Neutrophil (primary cell): ENCODE measurements around the gene LGALS3BP.
"Not testable (repeated sequence)": the region's sequence is repeated elsewhere in the genome, so short reads cannot be mapped to it uniquely, and the experiment has no call there.

Experiments used
- H3K27ac ChIP-seq: fragments of 200-600 bp; sonication (generic); 2 replicates; pipeline ENCODE4 v1.5.1; 2016; ENCODE audit warnings: mild to moderate bottlenecking, moderate library complexity
- H3K27me3 ChIP-seq: fragments of 200-600 bp; sonication (generic); 2 replicates; pipeline ENCODE4 v1.6.0; 2016; ENCODE audit warnings: mild to moderate bottlenecking
- H3K36me3 ChIP-seq: fragments of 200-600 bp; sonication (generic); 2 replicates; pipeline ENCODE4 v1.5.1; 2017
- H3K4me1 ChIP-seq, 2 experiments: fragments of 200-600 bp in 1 of 2; sonication (generic) in 1 of 2; 1 replicate in 1 of 2; 2 replicates in 1 of 2; pipeline versions ENCODE4 v1.5.1 to v1.6.1; 2013 to 2016; ENCODE audit warnings: low read depth in 1 of 2, low read length in 1 of 2, mild to moderate bottlenecking in 1 of 2, moderate library complexity in 1 of 2; ENCODE audit not compliant: control insufficient read depth in 1 of 2, insufficient read depth in 1 of 2
- H3K4me3 ChIP-seq, 2 experiments: fragments of 200-600 bp in 1 of 2; sonication (generic) in 1 of 2; 1 replicate in 1 of 2; 2 replicates in 1 of 2; pipeline ENCODE4 v1.5.1; 2013 to 2016; ENCODE audit warnings: low read depth in 1 of 2, low read length in 1 of 2, mild to moderate bottlenecking in 1 of 2, moderate library complexity in 1 of 2
- H3K9me3 ChIP-seq: fragments of 200-600 bp; sonication (generic); 2 replicates; pipeline ENCODE4 v1.5.1; 2016
- TF ChIP-seq, protein P1 (sequence below): fragments of 200-600 bp; sonication (generic); IDR thresholded peaks from 2 replicates; pipeline ENCODE4 v1.5.1; 2016; ENCODE audit warnings: antibody characterized with exemption

The LGALS3BP gene

DNA sequence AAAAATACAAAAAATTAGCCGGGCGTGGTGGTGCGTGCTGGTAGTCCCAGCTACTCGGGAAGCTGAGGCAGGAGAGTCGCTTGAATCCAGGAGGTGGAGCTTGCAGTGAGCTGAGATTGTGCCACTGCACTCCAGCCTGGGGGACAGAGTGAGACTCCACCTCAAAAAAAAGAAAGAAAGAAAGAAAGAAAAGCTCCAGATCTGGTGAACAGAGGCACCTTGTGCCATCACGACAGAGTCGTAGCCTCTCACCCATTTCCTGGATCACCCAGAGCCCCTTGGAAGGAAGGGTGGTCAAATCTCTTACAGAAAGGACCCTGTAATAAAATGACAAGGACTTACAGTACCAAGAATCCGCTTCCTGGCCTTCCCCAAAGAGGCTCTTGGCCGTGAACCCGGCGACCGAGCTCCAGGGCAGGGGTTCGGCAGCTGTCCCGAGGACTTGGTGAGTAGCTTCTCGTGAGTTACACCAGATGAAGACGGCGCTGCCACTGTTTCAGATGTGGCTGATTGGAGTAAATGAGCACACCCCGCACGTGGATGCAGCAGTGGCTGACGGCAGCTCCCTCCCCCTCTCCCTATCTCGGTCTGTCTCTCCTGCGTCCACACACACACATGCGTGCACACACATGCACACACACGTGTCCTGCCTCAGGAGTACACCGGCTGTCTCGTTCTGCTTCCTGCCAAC, 13.5 kb downstream of the LGALS3BP start:
- TF ChIP-seq, protein P1, sequence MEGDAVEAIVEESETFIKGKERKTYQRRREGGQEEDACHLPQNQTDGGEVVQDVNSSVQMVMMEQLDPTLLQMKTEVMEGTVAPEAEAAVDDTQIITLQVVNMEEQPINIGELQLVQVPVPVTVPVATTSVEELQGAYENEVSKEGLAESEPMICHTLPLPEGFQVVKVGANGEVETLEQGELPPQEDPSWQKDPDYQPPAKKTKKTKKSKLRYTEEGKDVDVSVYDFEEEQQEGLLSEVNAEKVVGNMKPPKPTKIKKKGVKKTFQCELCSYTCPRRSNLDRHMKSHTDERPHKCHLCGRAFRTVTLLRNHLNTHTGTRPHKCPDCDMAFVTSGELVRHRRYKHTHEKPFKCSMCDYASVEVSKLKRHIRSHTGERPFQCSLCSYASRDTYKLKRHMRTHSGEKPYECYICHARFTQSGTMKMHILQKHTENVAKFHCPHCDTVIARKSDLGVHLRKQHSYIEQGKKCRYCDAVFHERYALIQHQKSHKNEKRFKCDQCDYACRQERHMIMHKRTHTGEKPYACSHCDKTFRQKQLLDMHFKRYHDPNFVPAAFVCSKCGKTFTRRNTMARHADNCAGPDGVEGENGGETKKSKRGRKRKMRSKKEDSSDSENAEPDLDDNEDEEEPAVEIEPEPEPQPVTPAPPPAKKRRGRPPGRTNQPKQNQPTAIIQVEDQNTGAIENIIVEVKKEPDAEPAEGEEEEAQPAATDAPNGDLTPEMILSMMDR = no peak
- Histone ChIP-seq H3K27me3 (no peaks in the 10 kb centered on the region), H3K4me3 (no peak overlapping the region), H3K36me3 (no peaks in the 10 kb centered on the region), H3K9me3 (no peaks in the 10 kb centered on the region), H3K4me1 (peaks cover 3 to 4% of the 10 kb centered on the region in 2 experiments), H3K27ac (no peak overlapping the region)

DNA sequence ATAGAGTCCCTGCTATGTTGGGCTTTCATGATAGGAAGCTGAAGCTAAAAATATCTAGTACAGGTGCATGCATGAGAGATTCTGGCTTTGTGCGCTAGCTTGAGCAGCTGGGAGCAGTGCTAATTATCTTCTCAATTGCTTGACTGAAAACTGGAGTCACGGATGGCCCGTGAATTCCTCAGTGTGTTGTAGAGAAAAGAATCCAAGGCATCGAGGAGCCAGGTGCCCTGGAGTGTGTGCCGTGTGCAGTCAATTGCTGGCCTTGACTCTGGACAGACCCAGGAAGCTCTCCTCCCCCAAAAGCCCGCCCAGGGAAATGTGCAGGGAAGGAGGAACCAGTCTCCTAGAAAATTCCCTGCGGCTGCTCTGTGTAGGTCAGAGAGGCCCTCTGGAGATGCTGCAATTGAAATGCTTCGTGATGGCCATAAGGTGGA, 14.2 kb downstream of the LGALS3BP start:
- no peak overlapping the region for H3K4me3 ChIP-seq
- no peaks in the 10 kb centered on the region for H3K36me3 ChIP-seq
- TF ChIP-seq, protein P1 = no peak
- H3K27ac ChIP-seq = no peak overlapping the region
- H3K27me3 ChIP-seq = no peaks in the 10 kb centered on the region
- peaks cover 0 to 3% of the 10 kb centered on the region in 2 experiments for H3K4me1 ChIP-seq
- no peaks in the 10 kb centered on the region for H3K9me3 ChIP-seq

DNA sequence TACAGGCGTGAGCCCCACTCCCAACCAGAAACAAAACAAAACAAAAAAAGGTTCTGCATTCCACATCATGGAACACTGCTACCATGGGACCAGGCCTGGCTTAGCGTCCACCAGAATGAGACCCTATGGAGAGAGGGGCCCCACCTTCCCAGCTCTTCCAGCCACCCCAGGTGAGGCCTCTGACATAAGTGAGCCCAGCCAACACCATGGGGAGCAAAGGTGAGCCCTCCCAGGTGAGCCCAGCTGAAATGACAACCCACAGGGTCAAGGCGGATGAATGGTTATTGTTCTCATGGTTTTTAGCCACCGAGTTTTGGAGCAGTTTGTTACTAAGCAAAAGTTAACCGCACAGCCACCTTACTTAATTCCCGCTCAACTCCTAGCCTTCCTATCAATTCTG, 16.3 kb downstream of the LGALS3BP start:
- Histone ChIP-seq H3K4me1 (peaks cover 0 to 3% of the 10 kb centered on the region in 2 experiments), H3K9me3 (no peaks in the 10 kb centered on the region), H3K27me3 (no peaks in the 10 kb centered on the region), H3K36me3 (no peaks in the 10 kb centered on the region), H3K27ac (no peak overlapping the region), H3K4me3 (no peak overlapping the region)
- TF ChIP-seq, protein P1 = no peak

DNA sequence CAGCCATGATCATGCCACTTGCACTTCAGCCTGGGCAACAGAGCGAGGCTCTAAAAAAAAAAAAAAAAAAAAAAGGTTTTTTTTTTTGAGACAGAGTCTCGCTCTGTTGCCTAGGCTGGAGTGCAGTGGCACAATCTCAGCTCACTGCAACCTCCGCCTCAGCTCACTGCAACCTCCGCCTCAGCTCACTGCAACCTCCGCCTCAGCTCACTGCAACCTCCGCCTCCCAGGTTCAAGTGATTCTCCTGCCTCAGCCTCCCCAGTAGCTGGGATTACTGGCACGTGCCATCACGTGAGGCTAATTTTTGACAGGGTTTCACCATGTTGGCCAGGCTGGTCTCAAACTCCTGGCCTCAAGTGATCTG, 16.8 kb downstream of the LGALS3BP start:
- not testable (repeated sequence) for H3K4me3 ChIP-seq, H3K27ac ChIP-seq, H3K36me3 ChIP-seq

DNA sequence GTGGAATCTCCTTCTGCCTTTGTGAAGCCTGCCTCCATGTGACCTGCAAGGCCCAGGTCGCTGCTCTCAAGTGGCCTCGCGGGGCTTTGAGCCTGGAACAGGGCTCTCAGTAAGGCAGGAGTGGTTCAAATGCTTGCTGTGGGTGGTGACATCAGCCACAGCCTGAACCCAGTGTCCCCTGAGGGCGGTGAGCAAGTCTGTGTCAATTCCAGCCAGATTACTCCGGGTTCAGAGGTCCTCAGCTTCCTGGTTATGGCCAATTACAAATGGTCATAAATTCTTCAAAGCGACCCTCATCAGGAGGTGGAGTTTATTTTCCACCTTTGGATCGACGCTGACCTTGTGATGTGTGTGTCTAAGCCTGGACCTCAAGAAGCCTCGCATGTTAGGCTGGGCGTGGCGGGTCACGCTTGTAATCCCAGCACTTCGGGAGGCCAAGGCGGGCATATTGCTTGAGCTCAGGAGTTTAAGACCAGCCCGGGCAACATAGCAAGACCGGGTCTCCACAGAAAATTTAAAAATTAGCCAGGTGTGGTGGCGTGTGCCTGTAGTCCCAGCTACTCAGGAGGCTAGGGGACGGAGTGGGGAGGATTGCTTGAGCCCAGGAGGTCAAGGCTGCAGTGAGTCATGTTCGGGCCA, 17.3 kb downstream of the LGALS3BP start:
- no peaks in the 10 kb centered on the region for H3K36me3 ChIP-seq
- H3K27ac ChIP-seq = no peak overlapping the region
- TF ChIP-seq, protein P1 = no peak
- H3K4me3 ChIP-seq = no peak overlapping the region
- no peaks in the 10 kb centered on the region for H3K9me3 ChIP-seq
- H3K4me1 ChIP-seq = peaks cover 0 to 3% of the 10 kb centered on the region in 2 experiments
- no peaks in the 10 kb centered on the region for H3K27me3 ChIP-seq

More for the DNA sequence above, 16.8 kb downstream of the LGALS3BP start:
- not testable (repeated sequence) for H3K4me1 ChIP-seq, H3K27me3 ChIP-seq, H3K9me3 ChIP-seq

DNA sequence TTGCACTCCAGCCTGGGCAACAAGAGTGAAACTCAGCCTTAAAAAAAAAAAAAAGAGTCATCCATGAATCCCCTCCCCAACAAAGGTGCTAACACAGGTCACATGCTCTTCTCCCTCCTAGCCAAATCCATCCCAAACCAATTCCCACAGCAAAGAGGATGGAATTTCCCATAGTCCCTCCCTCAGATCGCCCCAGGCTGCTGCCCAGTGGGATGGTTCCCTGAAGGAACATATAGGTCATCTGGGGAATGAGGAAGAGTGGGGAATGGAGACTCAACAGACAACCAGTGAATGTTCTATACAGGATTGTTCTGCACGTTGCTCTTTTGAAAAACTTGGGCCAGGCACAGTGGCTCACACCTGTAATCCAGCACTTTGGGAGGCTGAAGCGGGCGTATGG, 18.2 kb downstream of the LGALS3BP start:
- TF ChIP-seq, protein P1 = no peak
- H3K9me3 ChIP-seq = no peaks in the 10 kb centered on the region

More for the DNA sequence above, 18.2 kb downstream of the LGALS3BP start:
- H3K36me3 ChIP-seq = no peaks in the 10 kb centered on the region
- no peak overlapping the region for H3K27ac ChIP-seq
- no peak overlapping the region for H3K4me3 ChIP-seq
- H3K27me3 ChIP-seq = no peaks in the 10 kb centered on the region
- H3K4me1 ChIP-seq = peaks cover 0 to 3% of the 10 kb centered on the region in 2 experiments
